Ishikawa (cell line): ENCODE measurements around the gene CTNNA3.

Source experiments
- EP300 ChIP-seq: IDR thresholded peaks from 2 replicates; pipeline ENCODE4 v1.6.1; 2012; ENCODE audit warnings: borderline replicate concordance
- RAD21 ChIP-seq: IDR thresholded peaks from 2 replicates; pipeline ENCODE4 v1.6.1; 2012; ENCODE audit warnings: low read depth
- ZBTB7A ChIP-seq: IDR thresholded peaks from 2 replicates; pipeline ENCODE4 v1.6.1; 2012; ENCODE audit warnings: low read depth
- TF ChIP-seq, protein P1 (sequence below): IDR thresholded peaks from 2 replicates; pipeline ENCODE4 v1.6.1; 2012
- TF ChIP-seq, protein P2 (sequence below): IDR thresholded peaks from 2 replicates; pipeline ENCODE4 v1.6.1; 2012; ENCODE audit warnings: low read depth, mild to moderate bottlenecking

DNA sequence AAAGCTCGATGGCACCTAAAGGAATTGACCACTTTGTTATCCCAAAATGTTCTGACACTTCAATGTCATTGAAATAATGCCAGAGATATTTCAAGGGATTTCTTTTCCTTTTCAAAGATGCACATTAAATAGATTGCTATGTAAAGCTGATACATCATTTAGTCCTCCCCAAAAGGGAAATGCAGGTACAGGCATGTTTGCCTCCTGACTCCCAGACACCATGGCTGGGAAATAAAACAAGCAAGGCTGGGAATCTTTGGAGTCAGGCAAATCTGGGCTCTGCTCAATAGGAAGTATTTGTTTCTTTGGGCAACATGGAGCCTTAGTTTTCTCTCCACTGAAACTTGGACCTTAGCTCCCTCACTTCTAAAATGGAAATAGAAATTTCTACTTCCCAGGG lies 1000.9 kb downstream of the CTNNA3 start:
- TF ChIP-seq, protein P1, sequence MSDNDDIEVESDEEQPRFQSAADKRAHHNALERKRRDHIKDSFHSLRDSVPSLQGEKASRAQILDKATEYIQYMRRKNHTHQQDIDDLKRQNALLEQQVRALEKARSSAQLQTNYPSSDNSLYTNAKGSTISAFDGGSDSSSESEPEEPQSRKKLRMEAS: no peak
- TF ChIP-seq EP300: no peak
- TF ChIP-seq, protein P2, sequence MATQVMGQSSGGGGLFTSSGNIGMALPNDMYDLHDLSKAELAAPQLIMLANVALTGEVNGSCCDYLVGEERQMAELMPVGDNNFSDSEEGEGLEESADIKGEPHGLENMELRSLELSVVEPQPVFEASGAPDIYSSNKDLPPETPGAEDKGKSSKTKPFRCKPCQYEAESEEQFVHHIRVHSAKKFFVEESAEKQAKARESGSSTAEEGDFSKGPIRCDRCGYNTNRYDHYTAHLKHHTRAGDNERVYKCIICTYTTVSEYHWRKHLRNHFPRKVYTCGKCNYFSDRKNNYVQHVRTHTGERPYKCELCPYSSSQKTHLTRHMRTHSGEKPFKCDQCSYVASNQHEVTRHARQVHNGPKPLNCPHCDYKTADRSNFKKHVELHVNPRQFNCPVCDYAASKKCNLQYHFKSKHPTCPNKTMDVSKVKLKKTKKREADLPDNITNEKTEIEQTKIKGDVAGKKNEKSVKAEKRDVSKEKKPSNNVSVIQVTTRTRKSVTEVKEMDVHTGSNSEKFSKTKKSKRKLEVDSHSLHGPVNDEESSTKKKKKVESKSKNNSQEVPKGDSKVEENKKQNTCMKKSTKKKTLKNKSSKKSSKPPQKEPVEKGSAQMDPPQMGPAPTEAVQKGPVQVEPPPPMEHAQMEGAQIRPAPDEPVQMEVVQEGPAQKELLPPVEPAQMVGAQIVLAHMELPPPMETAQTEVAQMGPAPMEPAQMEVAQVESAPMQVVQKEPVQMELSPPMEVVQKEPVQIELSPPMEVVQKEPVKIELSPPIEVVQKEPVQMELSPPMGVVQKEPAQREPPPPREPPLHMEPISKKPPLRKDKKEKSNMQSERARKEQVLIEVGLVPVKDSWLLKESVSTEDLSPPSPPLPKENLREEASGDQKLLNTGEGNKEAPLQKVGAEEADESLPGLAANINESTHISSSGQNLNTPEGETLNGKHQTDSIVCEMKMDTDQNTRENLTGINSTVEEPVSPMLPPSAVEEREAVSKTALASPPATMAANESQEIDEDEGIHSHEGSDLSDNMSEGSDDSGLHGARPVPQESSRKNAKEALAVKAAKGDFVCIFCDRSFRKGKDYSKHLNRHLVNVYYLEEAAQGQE: no peak
- TF ChIP-seq RAD21: no peak
- no peak for TF ChIP-seq ZBTB7A
